ENCODE results near the gene KRTAP13-1. TPM values are rescaled to one million over a fixed set of nuclear protein-coding genes. Genes with fewer than 3 reads are reported as not detected.

KRTAP13-1 gene
- total and polyA plus RNA-seq, 2 of the 8 experiments (the other 6 are each of a cell fraction or from before 2014, with no cell fraction given) = not detected

GRCh38 chr21:30355906-30356305 lies 39.9 kb upstream of the KRTAP13-1 start:
- Histone ChIP-seq H3K4ac (replicated peaks; ENCODE audit: insufficient read length, low read depth, low read length) (no peak overlapping the region), H2BK120ac (replicated peaks; ENCODE audit: low read depth, low read length) (no peak overlapping the region), H3K18ac (ENCODE audit: extremely low read depth, low read length) (no peak overlapping the region), H3K56ac (replicated peaks; ENCODE audit: insufficient read length, low read depth, low read length) (no peak overlapping the region), H4K91ac (replicated peaks; ENCODE audit: insufficient read length, low read length) (no peak overlapping the region), H2BK12ac (ENCODE audit: low read depth, low read length) (no peak overlapping the region), H2BK15ac (ENCODE audit: low read length) (no peak overlapping the region), H3K23ac (ENCODE audit: insufficient read length) (no peak overlapping the region), H4K5ac (ENCODE audit: insufficient read length, low read depth, low read length) (no peak overlapping the region), H3K9me3 (ENCODE audit: insufficient read depth in 2 of 2, low read depth in 1 of 2, low read length in 1 of 2) (no peaks in the 10 kb centered on the region), H3K79me1 (ENCODE audit: low read depth, low read length) (no peaks in the 10 kb centered on the region), H3K9ac (replicated peaks in 1 of 4; ENCODE audit: extremely low read depth in 1 of 4, low read depth in 3 of 4, low read length in 3 of 4) (no peak overlapping the region), H3K4me2 (ENCODE audit: insufficient read depth in 1 of 2, low read depth in 2 of 2, low read length in 2 of 2) (no peak overlapping the region), H4K8ac (ENCODE audit: extremely low read depth, insufficient read depth, low read length) (no peak overlapping the region), H3K4me1 (replicated peaks in 1 of 4; ENCODE audit: control insufficient read depth in 3 of 4, insufficient read depth in 4 of 4, low read length in 3 of 4) (peaks cover 0 to 2% (median 0%) of the 10 kb centered on the region in 4 experiments; a peak in 1 of 7 replicates), H2BK5ac (ENCODE audit: low read depth, low read length) (no peak overlapping the region), H3K14ac (ENCODE audit: insufficient read length) (no peak overlapping the region), H2AK5ac (ENCODE audit: low read depth, low read length) (no peak overlapping the region), H3K4me3 (ENCODE audit: extremely low read depth in 1 of 4, insufficient read depth in 2 of 4, low read depth in 3 of 4, low read length in 4 of 4) (no peak overlapping the region), H2BK20ac (ENCODE audit: low read length) (no peak overlapping the region), H3K79me2 (ENCODE audit: control insufficient read depth in 1 of 2, insufficient read depth in 2 of 2, low read length in 2 of 2) (no peaks in the 10 kb centered on the region), H3K27me3 (replicated peaks in 1 of 4; ENCODE audit: control insufficient read depth in 3 of 4, extremely low read depth in 1 of 4, insufficient read depth in 3 of 4, low read length in 3 of 4) (no peaks in the 10 kb centered on the region), H3K23me2 (ENCODE audit: low read depth, low read length) (no peaks in the 10 kb centered on the region), H4K20me1 (replicated peaks in 1 of 2; ENCODE audit: control insufficient read depth in 1 of 2, insufficient read depth in 2 of 2, low read length in 2 of 2) (no peaks in the 10 kb centered on the region), H3K27ac (ENCODE audit: low read depth, low read length) (no peak overlapping the region), H3K36me3 (ENCODE audit: control insufficient read depth in 2 of 4, insufficient read depth in 4 of 4, low read length in 3 of 4) (no peaks in the 10 kb centered on the region), H2AFZ (ENCODE audit: low read length) (no peak overlapping the region)
- ChIA-PET POLR2A (ENCODE audit: partially characterized antibody) (no interaction called here), CTCF (ENCODE audit: partially characterized antibody) (interaction anchor here (0.6 to 3.9 kb wide), 9 partner anchors 9 to 141 kb away, joined by 3 to 14 read pairs (median 4); partner anchors contain the start of gene KRTAP27-1)
- DNase-seq (ENCODE audit: low read depth in 1 of 2, low spot score in 2 of 2) = no peak
- FAIRE-seq = no peak
- WGBS, 2 experiments (ENCODE audit: extremely low coverage in 1 of 2, insufficient coverage in 1 of 2, insufficient read length in 1 of 2, insufficient replicate concordance in 2 of 2, low coverage in 1 of 2, low lambda C conversion rate in 2 of 2, missing lambda C conversion rate in 1 of 2) = 79% methylated on average over 3 of the region's 3 CpGs; no CpG with 5 or more reads in 1 of the 2 experiments
- TF ChIP-seq RNF2 (IDR thresholded peaks at IDR 0.05; ENCODE audit: borderline replicate concordance, low read depth, low read length, missing control alignments, poor library complexity, severe bottlenecking) = no peak
- no peak for TF ChIP-seq TAF7 (optimal IDR thresholded peaks at IDR 0.05; ENCODE audit: borderline replicate concordance, low read depth, low read length)
- no peak for TF ChIP-seq CTCF (IDR thresholded peaks at IDR 0.05; ENCODE audit: control extremely low read depth in 1 of 3, insufficient read depth in 1 of 3, low read depth in 1 of 3, low read length in 3 of 3)
